Heart left ventricle (tissue), 13 donors: ENCODE results near the gene RMDN3.

Experiments
- POLR2A ChIP-seq, 2 donors: fragments of 450-650 bp; IDR thresholded peaks; one replicate each; pipeline ENCODE4 v1.6.1; 2017; ENCODE audit warnings: antibody characterized with exemption in 2 of 2, mild to moderate bottlenecking in 2 of 2, moderate library complexity in 2 of 2
- TF ChIP-seq, protein P1 (sequence below), 12 donors: fragments of 200-600 bp; sonication (generic) in 4 of 12; IDR thresholded peaks; one replicate each; pipeline versions ENCODE4 v1.5.0 to v1.8.0; 2018 to 2022; ENCODE audit warnings: antibody characterized with exemption in 12 of 12, mild to moderate bottlenecking in 5 of 12
- donor health status: ischemic (EF 13 %, LVEDD 7.1; RV severe dilation, severe dysfunction).
- donor health status: DM: no; HTN: yes; CAD: no.
- donor health status: DM: no; HTN: no; CAD: no.
- donor health status: ischemic (EF 25% LVEDD 6.9; RV normal size, moderate dysfunction).
- donor health status: ischemic (EF 25% LVEDD 5.7; RV mildly dilated, moderate dysfunction).
- donor health status: ischemic (EF 35%, LVEDD 5.7; RV mildly dilated, moderate dysfunction).
- donor health status: nonischemic (EF 11% LVEDD 7.7; RV severe dilation, severe dysfunction).
- donor health status: DM: yes; HTN: yes; CAD: no.
- donor health status: PGD.
- donor health status: ischemic (EF 29% LVEDD 5.4; RV normal size, mild dysfunction).
- donor health status: nonischemic (EF 23%, LVEDD 6.1; RV moderate dilation, normal function).

DNA sequence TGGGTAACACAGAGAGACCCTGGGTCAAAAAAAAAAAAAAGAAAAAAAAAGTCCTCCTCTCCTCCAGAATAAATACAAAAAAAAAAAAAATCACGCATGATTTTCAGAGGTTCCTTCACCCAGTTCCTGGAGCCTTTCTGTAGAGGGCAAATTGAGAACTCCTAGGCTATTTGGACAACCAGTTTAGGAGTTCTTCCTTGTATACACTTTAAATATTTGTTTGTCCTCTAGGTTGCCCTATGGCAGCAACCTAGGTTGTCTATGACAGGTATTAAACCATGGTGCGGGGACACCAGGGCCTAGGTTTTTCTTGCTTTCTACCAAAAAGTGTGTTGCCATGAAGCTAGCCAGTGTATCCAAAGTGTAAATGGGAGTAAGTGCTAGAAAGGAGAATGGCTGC lies 48.0 kb upstream of the RMDN3 start:
- TF ChIP-seq, protein P1, sequence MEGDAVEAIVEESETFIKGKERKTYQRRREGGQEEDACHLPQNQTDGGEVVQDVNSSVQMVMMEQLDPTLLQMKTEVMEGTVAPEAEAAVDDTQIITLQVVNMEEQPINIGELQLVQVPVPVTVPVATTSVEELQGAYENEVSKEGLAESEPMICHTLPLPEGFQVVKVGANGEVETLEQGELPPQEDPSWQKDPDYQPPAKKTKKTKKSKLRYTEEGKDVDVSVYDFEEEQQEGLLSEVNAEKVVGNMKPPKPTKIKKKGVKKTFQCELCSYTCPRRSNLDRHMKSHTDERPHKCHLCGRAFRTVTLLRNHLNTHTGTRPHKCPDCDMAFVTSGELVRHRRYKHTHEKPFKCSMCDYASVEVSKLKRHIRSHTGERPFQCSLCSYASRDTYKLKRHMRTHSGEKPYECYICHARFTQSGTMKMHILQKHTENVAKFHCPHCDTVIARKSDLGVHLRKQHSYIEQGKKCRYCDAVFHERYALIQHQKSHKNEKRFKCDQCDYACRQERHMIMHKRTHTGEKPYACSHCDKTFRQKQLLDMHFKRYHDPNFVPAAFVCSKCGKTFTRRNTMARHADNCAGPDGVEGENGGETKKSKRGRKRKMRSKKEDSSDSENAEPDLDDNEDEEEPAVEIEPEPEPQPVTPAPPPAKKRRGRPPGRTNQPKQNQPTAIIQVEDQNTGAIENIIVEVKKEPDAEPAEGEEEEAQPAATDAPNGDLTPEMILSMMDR (IDR thresholded peaks at IDR 0.05) = no peak
- TF ChIP-seq POLR2A (IDR thresholded peaks at IDR 0.05) = no peak
